Left colon (tissue), 2 donors: ENCODE measurements around the gene TENM3. TPM values are rescaled to one million over a fixed set of nuclear protein-coding genes. Genes with fewer than 3 reads are reported as not detected.
"Not testable (repeated sequence)": the region's sequence is repeated elsewhere in the genome, so short reads cannot be mapped to it uniquely, and the experiment has no call there.

ENCODE experiments used
- ATAC-seq: fragments of 200-7000 bp; cut with Tn5 transposase; one replicate; pipeline ENCODE4 v1.9.1; 2020; ENCODE audit warnings: mild to moderate bottlenecking, moderate library complexity
- DNase-seq, 2 donors: peaks; one replicate each; pipeline ENCODE4 v3.0.0-alpha.2; 2020
- intact Hi-C, 2 donors: fragments of 100-400 bp; cut with DNase I in 1 of 2; cut with micrococcal nuclease in 1 of 2; formaldehyde crosslinking; loops; one replicate each; pipeline versions ENCODE4 v1.11.2 to v1.14.0; 2022; cut with DNase I, micrococcal nuclease
- total RNA-seq, 2 donors: library from RNA; stranded (reverse); fragmentation: NEBNext Ultra II Directional; extraction: Animal tissue kit (Norgen Biotek cat#: 25700); gene quantifications; one replicate each; pipeline ENCODE4 v1.2.1, GENCODE V29; 2021
- donor health status: DM: no; HTN: no; CAD: no.
- donor health status: DM: yes; HTN: yes; CAD: no.

Gene TENM3
- total RNA-seq, 2 donors from 2014 or later = 0.18 to 2.2 TPM

DNA sequence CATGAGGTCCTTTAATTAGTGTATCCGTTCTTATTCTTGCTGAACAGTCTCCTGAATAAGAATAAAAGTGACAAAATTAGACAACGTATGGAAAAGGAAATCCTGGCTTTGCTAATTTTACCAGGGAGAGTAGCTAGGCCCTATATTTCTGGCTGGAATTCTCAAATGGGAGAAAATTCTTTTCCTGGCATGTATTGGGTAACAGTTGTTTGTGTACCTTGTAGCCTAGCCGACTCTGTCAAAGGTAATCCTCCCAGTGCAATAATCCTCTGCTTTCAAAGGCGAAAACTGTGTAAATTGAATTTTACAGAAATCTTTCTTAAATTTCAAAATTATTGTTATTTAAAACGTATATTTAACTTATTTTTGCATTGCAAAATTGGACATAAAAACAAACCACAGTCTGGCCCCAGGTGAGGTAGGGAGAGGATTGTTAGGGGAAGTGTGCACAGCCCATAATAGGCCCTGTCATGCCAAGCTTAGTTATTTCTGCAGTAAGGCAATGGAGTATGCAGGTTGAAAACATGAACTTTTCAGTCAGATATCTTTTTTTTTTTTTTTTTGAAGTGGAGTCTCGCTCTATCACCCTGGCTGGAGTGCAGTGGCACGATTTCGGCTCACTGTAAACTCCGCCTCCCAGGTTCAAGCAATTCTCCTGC, 18.9 kb upstream of the TENM3 start:
- no peak for ATAC-seq
- intact Hi-C loops = no loop called here
- DNase-seq = no peak

DNA sequence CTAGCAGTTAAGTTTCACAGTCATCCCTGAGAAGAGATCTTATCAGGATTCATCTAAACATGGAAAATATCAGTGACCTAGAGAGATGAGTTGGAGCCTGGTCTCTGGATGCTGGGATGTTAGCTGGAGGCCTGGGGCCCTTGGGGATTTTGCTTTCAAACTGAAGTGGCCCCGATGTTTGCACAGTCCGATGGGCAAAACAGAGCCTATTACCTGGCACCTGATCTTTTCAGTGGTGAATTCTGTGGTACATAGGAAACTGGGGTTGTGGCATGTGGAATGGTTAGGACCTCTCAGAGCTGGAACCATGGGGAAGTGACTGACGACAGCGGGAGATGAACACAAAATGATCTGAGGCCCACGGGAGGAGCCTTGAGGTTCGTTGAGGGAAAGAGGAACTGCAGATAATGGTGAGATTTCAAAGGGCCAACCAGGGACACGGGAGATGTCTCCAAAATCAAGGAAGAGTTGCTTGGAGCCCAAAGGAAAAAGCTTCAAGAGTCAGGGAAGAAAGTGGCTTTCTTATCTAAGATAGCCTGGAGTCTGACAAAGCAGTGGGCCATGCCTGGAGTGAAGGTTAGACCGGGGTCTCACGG, 17.8 kb upstream of the TENM3 start:
- intact Hi-C loops = no loop called here
- no peak for ATAC-seq

DNA sequence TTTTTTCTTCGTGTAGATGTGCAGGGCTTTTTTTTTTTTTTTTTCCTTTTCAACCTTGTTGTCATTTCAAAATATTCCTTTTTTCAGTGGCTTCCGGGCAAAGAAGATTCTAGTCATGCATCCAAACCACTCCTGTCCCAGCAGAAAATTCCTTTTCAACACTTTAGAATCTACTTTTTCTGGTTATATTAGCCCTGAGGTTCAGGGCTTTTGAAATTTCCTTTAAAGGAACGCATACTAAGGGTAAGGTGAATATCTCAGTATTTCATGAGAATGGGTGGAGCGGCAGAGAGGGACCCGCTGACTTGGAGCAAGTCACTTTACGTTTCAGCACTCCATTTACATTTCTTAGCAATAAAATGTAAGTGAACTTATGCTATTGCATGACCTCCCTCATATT, 15.6 kb upstream of the TENM3 start:
- DNase-seq (no peak), ATAC-seq (no peak)
- intact Hi-C loops = no loop called here

More for the DNA sequence above, 17.8 kb upstream of the TENM3 start:
- DNase-seq = no peak

- ATAC-seq = no peak
- intact Hi-C loops = no loop called here
- DNase-seq = no peak
Measured at GRCh38 chr4:182228991-182229577, 14.1 kb upstream of the TENM3 start.

DNA sequence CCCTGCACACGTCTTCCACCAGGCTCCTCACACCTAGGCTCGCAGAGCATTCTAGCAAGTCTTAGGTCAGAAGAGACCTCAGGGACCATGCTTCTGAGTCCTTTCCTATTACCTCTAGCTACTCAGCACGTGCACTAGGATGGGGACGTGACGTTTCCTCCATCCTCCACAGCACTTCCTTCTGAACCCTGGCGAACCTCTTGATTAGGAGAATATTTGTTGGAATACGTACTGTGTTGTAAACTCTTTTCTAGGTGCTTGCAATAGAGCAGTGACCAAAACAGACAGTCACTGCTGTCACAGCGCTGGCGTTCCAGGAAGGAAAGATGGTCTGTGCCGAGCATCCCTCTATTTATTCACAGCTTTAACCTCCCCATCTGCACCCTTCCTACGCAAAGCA, 12.9 kb upstream of the TENM3 start:
- intact Hi-C loops = no loop called here
- ATAC-seq (no peak), DNase-seq (no peak)

- intact Hi-C loops = no loop called here
- no peak for DNase-seq
- ATAC-seq = no peak
Measured at GRCh38 chr4:182231080-182231479, 12.1 kb upstream of the TENM3 start.

GRCh38 chr4:182231496-182231895, 11.7 kb upstream of the TENM3 start:
- no peak for DNase-seq
- intact Hi-C loops = no loop called here
- no peak for ATAC-seq

- intact Hi-C loops = no loop called here
- no peak for ATAC-seq
- DNase-seq = no peak
Measured at GRCh38 chr4:182233310-182234090, 9.7 kb upstream of the TENM3 start.

DNA sequence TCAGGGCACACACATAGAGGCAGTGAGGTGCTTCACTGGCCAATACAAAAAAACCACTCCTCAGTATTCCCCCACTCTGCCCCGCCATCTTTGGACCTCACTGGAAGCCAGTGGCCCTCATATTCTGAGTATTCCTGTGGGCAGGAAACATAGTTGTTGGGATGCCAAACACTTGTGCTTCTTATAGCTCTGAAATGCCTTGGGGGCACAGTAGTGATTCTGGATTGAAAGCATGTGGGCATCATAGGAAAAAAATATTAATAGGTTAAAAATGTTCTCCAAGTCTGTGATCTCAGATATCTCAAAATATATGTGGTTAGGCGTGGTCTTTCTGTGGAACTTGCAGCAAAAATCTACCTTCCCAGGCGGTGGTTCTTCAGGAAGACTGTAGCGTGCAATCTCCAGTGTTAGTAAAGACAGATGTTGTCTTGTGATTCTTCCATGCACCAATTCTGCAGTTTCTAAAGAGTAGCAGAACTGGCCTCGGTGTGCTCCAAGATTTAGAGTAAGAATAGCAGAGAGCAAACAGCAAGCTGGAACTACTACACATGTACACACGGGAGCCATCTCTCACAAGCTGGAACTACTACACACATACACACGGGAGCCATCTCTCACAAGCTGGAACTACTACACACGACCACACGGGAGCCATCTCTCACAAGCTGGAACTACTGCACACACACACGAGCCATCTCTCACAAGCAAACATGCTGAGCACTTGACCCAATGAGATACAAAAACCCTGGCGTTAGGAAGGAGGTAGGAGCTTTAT, 8.0 kb upstream of the TENM3 start:
- no peak for ATAC-seq
- no peak for DNase-seq
- intact Hi-C loops = no loop called here

DNA sequence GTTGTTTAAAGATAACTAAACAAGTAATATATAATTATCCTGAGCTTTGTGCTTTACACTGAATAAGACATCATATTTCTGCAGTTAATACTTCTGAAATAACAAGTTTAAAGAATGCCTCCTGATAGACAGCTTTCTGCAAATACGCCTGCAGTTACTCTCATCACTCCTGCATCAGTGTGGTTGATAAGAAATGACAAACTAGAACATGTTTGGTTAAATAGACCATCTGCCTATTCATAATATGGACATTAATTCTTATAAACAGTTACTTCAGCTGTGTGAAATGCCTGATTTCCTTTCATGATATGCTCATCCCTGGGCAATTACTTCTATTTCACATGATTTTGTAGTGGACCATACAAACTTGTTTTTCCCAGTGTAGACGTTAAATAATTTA, 7.0 kb upstream of the TENM3 start:
- no peak for DNase-seq
- intact Hi-C loops = no loop called here

DNA sequence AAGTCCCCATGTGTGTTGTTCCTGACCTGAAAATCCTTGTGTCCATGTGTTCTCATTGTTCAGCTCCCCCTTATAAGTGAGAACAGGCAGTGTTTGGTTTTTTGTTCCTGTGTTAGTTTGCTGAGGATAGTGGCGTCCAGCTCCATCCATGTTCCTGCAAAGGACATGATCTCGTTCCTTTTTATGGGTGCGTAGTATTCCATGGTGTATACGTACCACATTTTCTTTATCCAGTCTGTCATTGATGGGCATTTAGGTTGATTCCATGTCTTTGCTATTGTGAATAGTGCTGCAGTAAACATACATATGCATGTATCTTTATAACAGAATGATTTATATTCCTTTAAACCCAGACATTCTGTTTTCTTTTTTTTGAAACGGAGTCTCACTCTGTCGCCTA, 6.2 kb upstream of the TENM3 start:
- ATAC-seq, DNase-seq, intact Hi-C loops: not testable (repeated sequence)

More for the DNA sequence above, 7.0 kb upstream of the TENM3 start:
- ATAC-seq = no peak

DNA sequence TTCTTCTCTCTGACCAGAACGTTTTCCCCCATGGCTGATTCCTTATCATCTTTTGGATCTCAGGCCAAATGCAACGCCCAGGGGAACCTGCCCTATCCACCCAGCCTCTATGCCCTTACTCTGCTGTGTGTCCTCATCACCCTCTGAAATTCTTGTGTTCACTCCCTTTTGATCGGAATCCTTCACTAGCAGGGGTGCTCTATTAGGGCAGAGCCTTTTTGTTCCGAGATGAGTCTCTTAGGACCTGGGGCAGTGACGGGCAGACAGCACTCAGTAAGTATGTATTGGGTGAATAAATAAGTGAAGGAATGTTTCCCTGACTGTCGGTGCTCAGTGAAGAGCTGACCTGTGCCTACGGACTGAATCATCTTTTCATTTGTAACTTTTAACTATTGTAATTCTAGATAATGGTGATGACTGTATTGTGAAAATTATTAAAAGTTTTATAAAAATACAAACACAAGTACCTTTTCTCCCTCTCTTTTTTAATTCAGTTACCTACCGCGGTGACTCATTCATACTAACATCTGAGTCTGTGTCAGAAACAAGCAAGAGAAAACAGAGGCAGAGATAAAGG, 4.8 kb upstream of the TENM3 start:
- DNase-seq (no peak), ATAC-seq (no peak)
- intact Hi-C loops = no loop called here

DNA sequence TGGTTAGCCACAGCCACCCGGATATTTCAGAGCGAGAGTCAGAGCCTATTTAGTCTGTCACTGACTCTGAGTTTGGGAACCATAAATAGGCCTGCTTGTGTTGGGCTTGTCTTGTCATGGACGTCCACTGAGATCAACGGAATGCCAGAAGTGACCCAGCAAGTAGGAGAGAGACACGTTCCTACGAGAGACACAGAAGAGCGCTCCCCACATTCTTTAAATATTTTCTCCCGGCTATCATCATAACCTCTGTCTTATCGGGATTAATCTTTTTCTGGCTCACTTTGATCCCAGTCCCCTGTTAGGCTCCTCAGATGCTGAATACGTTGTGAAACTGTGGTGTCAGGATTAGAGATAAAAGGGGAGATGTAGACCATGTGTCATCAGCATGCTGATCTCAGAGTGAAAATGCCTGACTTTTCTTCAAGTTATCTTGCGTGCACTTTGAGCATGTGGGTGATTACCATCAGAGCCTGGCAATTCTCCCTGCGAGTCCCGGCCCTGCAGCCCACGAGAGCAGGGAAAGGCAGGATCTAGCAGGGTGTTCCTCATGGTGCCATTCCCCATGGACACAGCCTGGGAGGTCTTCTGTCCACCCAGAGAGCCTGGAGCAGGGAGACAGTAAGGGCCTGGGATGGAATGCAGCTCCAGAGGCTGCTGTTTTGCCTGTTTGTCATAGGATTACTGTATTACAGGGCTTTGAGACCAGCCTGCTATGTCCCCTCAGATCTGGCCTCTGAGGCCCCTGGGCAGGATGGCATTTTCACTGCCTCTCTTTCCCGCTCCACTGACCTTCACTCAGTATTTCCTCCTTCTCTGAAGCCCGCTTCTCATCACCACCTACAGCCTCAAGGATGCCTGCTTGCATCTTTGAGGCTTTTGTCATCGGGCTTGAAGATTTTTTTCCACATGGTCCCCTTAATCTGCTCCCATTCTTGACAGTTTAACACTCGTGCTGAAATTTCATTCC, 2.8 kb upstream of the TENM3 start:
- ATAC-seq (no peak), DNase-seq (no peak)
- intact Hi-C loops = no loop called here

DNA sequence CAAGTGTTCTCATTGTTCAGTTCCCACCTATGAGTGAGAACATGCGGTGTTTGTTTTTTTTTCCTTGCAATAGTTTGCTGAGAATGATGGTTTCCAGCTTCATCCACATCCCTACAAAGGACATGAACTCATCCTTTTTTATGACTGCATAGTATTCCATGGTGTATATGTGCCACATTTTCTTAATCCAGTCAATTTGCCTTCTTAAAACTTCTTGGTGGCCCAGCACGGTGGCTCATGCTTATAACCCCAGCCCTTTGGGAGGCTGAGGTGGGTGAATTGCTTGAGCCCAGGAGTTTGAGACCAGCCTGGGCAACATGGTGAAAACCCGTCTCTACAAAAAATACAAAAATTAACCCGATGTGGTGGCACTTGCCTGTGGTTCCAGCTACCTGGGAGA, 942 bp upstream of the TENM3 start:
- ATAC-seq, DNase-seq, intact Hi-C loops: not testable (repeated sequence)

GRCh38 chr4:182242787-182243186, 415 bp upstream of the TENM3 start:
- intact Hi-C loops = no loop called here
- ATAC-seq (no peak), DNase-seq (no peak)

DNA sequence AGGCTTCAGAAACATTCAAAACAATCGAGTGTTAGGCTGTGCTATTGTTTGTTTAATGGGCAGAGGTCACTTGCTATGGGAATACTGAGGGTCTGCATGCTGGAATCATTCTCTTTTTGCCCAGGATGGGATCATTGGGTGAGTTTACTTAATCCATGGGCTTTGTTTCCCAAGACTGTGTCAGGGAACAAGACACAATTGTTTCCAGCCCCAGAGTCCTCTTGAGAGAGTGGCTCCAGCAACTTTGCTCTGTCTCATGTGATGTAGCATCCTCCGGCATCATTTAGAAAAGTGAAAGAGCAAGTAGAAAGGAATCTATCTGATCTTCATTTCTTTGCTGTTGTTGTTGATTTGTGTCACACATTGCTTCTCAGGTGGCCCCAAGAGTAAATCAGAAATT, 1.8 kb downstream of the TENM3 start:
- intact Hi-C loops = no loop called here
- no peak for DNase-seq
- ATAC-seq = no peak

GRCh38 chr4:182245541-182246215, 2.5 kb downstream of the TENM3 start:
- DNase-seq = no peak
- ATAC-seq = no peak
- intact Hi-C loops = no loop called here
